Neural progenitor cell (in vitro differentiated cells): ENCODE measurements around the gene C19orf25. TPM values are rescaled to one million over a fixed set of nuclear protein-coding genes. Genes with fewer than 3 reads are reported as not detected.
A peak's percentile ranks its signal among the peaks of the same experiment; 100 is the strongest.

Experiments used
- DNase-seq: peaks from one replicate; pipeline ENCODE4 v3.0.0-alpha.2; 2016; ENCODE audit warnings: low spot score
- H2AFZ ChIP-seq: fragments of 200-600 bp; sonication (generic); replicated peaks from 2 replicates; pipeline ENCODE4 v1.6.1; 2016; ENCODE audit warnings: antibody characterized with exemption
- H3F3A ChIP-seq: fragments of 200-600 bp; sonication (generic); 2 replicates; pipeline ENCODE4 v1.6.1; 2016; ENCODE audit warnings: antibody characterized with exemption, low read depth
- H3K27ac ChIP-seq: fragments of 200-600 bp; sonication (generic); 2 replicates; pipeline ENCODE4 v1.5.1; 2016; ENCODE audit warnings: mild to moderate bottlenecking
- H3K27me3 ChIP-seq: fragments of 200-600 bp; sonication (generic); 2 replicates; pipeline ENCODE4 v1.6.1; 2016; ENCODE audit warnings: mild to moderate bottlenecking, moderate library complexity
- H3K36me3 ChIP-seq: fragments of 200-600 bp; sonication (generic); 2 replicates; pipeline ENCODE4 v1.5.1; 2016
- H3K4me1 ChIP-seq: fragments of 200-600 bp; sonication (generic); 2 replicates; pipeline ENCODE4 v1.6.1; 2016; ENCODE audit warnings: mixed run types
- H3K4me2 ChIP-seq: fragments of 200-600 bp; sonication (generic); 2 replicates; pipeline ENCODE4 v1.6.1; 2016
- H3K4me3 ChIP-seq: fragments of 200-600 bp; sonication (generic); 2 replicates; pipeline ENCODE4 v1.5.1; 2016
- H3K79me2 ChIP-seq: fragments of 200-600 bp; sonication (generic); 2 replicates; pipeline ENCODE4 v1.6.1; 2016; ENCODE audit warnings: low read depth
- H3K9ac ChIP-seq: fragments of 200-600 bp; sonication (generic); 2 replicates; pipeline ENCODE4 v1.6.1; 2016
- H3K9me3 ChIP-seq: fragments of 200-600 bp; sonication (generic); 2 replicates; pipeline ENCODE4 v1.5.1; 2016; ENCODE audit warnings: low read depth
- H4K20me1 ChIP-seq: fragments of 200-600 bp; sonication (generic); 2 replicates; pipeline ENCODE4 v1.6.1; 2016; ENCODE audit warnings: low read depth
- H3K27ac Mint-ChIP-seq: 3 replicates; pipeline ENCODE4 v1.8.0; 2021; ENCODE audit warnings: mixed read lengths
- H3K27me3 Mint-ChIP-seq: 2 replicates; pipeline ENCODE4 v1.8.0; 2022; ENCODE audit warnings: low read depth, mild to moderate bottlenecking, inconsistent platforms, moderate library complexity, mixed read lengths; ENCODE audit not compliant: insufficient read depth
- H3K36me3 Mint-ChIP-seq: 3 replicates; pipeline ENCODE4 v1.8.0; 2021; ENCODE audit warnings: mixed read lengths
- H3K4me1 Mint-ChIP-seq: 3 replicates; pipeline ENCODE4 v1.8.0; 2021; ENCODE audit warnings: mixed read lengths
- H3K4me3 Mint-ChIP-seq: 3 replicates; pipeline ENCODE4 v1.8.0; 2021; ENCODE audit warnings: mild to moderate bottlenecking, moderate library complexity, mixed read lengths
- H3K9me3 Mint-ChIP-seq: 3 replicates; pipeline ENCODE4 v1.8.0; 2020; ENCODE audit warnings: mixed read lengths
- CTCF ChIP-seq: fragments of 200-600 bp; sonication (generic); IDR thresholded peaks from 2 replicates; pipeline ENCODE4 v1.5.1; 2017; ENCODE audit warnings: antibody characterized with exemption, mild to moderate bottlenecking
- EZH2 ChIP-seq: fragments of 200-600 bp; sonication (generic); IDR thresholded peaks from 2 replicates; pipeline ENCODE4 v1.6.1; 2017; ENCODE audit warnings: antibody characterized with exemption, mild to moderate bottlenecking, moderate library complexity
- EZH2phosphoT487 ChIP-seq: fragments of 200-600 bp; sonication (generic); IDR thresholded peaks from 2 replicates; pipeline ENCODE4 v1.6.1; 2017; ENCODE audit warnings: antibody characterized with exemption
- total RNA-seq: library from RNA; depleted of rRNA; stranded (reverse); fragments of >200 nt; gene quantifications from 2 replicates; pipeline ENCODE4 v1.2.3, GENCODE V29; 2015; ENCODE audit warnings: low replicate concordance

The C19orf25 gene
- total RNA-seq, 1 donor from 2014 or later, result 14.4 TPM

- Mint-ChIP-seq H3K4me1 (peaks cover 15% of the 10 kb centered on the region), H3K4me3 (peak overlapping the region; percentile 5), H3K27me3 (peaks cover 26% of the 10 kb centered on the region)
Measured at GRCh38 chr19:1511318-1512317, 32.6 kb upstream of the C19orf25 start.

GRCh38 chr19:1510807-1511206 is 31.8 kb upstream of the C19orf25 start:
- H3K4me1 ChIP-seq, result peaks cover 13% of the 10 kb centered on the region
- H3K9ac ChIP-seq, result no peak overlapping the region
- Mint-ChIP-seq H3K27ac (no peak overlapping the region), H3K4me3 (peak overlapping the region; percentile 41), H3K4me1 (peaks cover 18% of the 10 kb centered on the region), H3K9me3 (peaks cover 2% of the 10 kb centered on the region), H3K36me3 (no peaks in the 10 kb centered on the region), H3K27me3 (peaks cover 21% of the 10 kb centered on the region)
- no peaks in the 10 kb centered on the region for H3K36me3 ChIP-seq
- DNase-seq, result no peak
- TF ChIP-seq EZH2phosphoT487 (no peak), CTCF (no peak), EZH2 (no peak)
- peaks cover 3% of the 10 kb centered on the region for H4K20me1 ChIP-seq
- H3K27me3 ChIP-seq, result peaks cover 63% of the 10 kb centered on the region
- no peaks in the 10 kb centered on the region for H3K79me2 ChIP-seq
- peak overlapping the region; percentile 68 for H3K4me2 ChIP-seq
- no peak overlapping the region for H2AFZ ChIP-seq
- H3F3A ChIP-seq, result peaks cover 38% of the 10 kb centered on the region
- peak overlapping the region; percentile 10 for H3K4me3 ChIP-seq
- no peaks in the 10 kb centered on the region for H3K9me3 ChIP-seq
- H3K27ac ChIP-seq, result no peak overlapping the region

More at GRCh38 chr19:1511318-1512317, 32.6 kb upstream of the C19orf25 start:
- Histone ChIP-seq H3K27me3 (peaks cover 69% of the 10 kb centered on the region), H3K9me3 (no peaks in the 10 kb centered on the region), H3F3A (peaks cover 38% of the 10 kb centered on the region), H3K27ac (no peak overlapping the region), H3K4me3 (no peak overlapping the region), H3K9ac (no peak overlapping the region), H4K20me1 (peaks cover 3% of the 10 kb centered on the region), H3K4me1 (peaks cover 13% of the 10 kb centered on the region), H3K4me2 (no peak overlapping the region), H2AFZ (no peak overlapping the region), H3K79me2 (no peaks in the 10 kb centered on the region), H3K36me3 (no peaks in the 10 kb centered on the region)
- Mint-ChIP-seq H3K36me3 (no peaks in the 10 kb centered on the region), H3K9me3 (no peaks in the 10 kb centered on the region), H3K27ac (no peak overlapping the region)
- TF ChIP-seq EZH2phosphoT487 (no peak), EZH2 (no peak)
- DNase-seq, result no peak

- DNase-seq, result peak; percentile 65
- H3K27me3 ChIP-seq, result peaks cover 63% of the 10 kb centered on the region
- no peak overlapping the region for H3K9ac ChIP-seq
- peak overlapping the region; percentile 68 for H3K4me2 ChIP-seq
- Mint-ChIP-seq H3K4me1 (peaks cover 18% of the 10 kb centered on the region), H3K27me3 (peaks cover 25% of the 10 kb centered on the region), H3K9me3 (peaks cover 2% of the 10 kb centered on the region), H3K4me3 (no peak overlapping the region), H3K27ac (no peak overlapping the region), H3K36me3 (no peaks in the 10 kb centered on the region)
- peaks cover 38% of the 10 kb centered on the region for H3F3A ChIP-seq
- no peaks in the 10 kb centered on the region for H3K36me3 ChIP-seq
- peaks cover 3% of the 10 kb centered on the region for H4K20me1 ChIP-seq
- H3K27ac ChIP-seq, result no peak overlapping the region
- no peaks in the 10 kb centered on the region for H3K79me2 ChIP-seq
- no peak for TF ChIP-seq EZH2phosphoT487
- TF ChIP-seq CTCF, result no peak
- TF ChIP-seq EZH2, result no peak
- no peak overlapping the region for H2AFZ ChIP-seq
- peaks cover 13% of the 10 kb centered on the region for H3K4me1 ChIP-seq
- peak overlapping the region; percentile 10 for H3K4me3 ChIP-seq
- no peaks in the 10 kb centered on the region for H3K9me3 ChIP-seq
Measured at GRCh38 chr19:1510442-1510806, 31.4 kb upstream of the C19orf25 start.
